Mesendoderm (in vitro differentiated cells): ENCODE results near the gene ZNF281. TPM values are rescaled to one million over a fixed set of nuclear protein-coding genes. Genes with fewer than 3 reads are reported as not detected.

Source experiments
- DNase-seq: peaks from one replicate; pipeline ENCODE4 v3.0.0; 2013
- H2AK5ac ChIP-seq: 2 replicates; pipeline ENCODE4 v1.6.1; 2013; ENCODE audit warnings: low read length, inconsistent platforms
- H2BK120ac ChIP-seq: 2 replicates; pipeline ENCODE4 v1.6.1; 2013; ENCODE audit warnings: low read depth, mild to moderate bottlenecking, low read length, moderate library complexity, mixed read lengths
- H2BK15ac ChIP-seq: replicated peaks from 2 replicates; pipeline ENCODE4 v1.6.1; 2013; ENCODE audit warnings: low read depth, mild to moderate bottlenecking, moderate library complexity
- H2BK5ac ChIP-seq: 2 replicates; pipeline ENCODE4 v1.6.1; 2013; ENCODE audit warnings: low read length, inconsistent platforms
- H3K18ac ChIP-seq: 2 replicates; pipeline ENCODE4 v1.6.1; 2013; ENCODE audit warnings: mild to moderate bottlenecking, low read length, mixed read lengths
- H3K23ac ChIP-seq: one replicate; pipeline ENCODE4 v1.6.1; 2013; ENCODE audit warnings: low read length
- H3K27ac ChIP-seq: 2 replicates; pipeline ENCODE4 v1.5.1; 2013; ENCODE audit warnings: low read depth, mild to moderate bottlenecking, inconsistent platforms, low read length, moderate library complexity
- H3K27me3 ChIP-seq: 2 replicates; pipeline ENCODE4 v1.6.1; 2013; ENCODE audit warnings: low read length, control low read depth, mild to moderate bottlenecking, inconsistent platforms; ENCODE audit not compliant: insufficient read depth, poor library complexity
- H3K36me3 ChIP-seq: 2 replicates; pipeline ENCODE4 v1.6.1; 2013; ENCODE audit warnings: low read length, inconsistent platforms; ENCODE audit not compliant: control insufficient read depth, insufficient read depth
- H3K4ac ChIP-seq: one replicate; pipeline ENCODE4 v1.6.1; 2013; ENCODE audit warnings: low read depth, mild to moderate bottlenecking, low read length, moderate library complexity
- H3K4me1 ChIP-seq: 2 replicates; pipeline ENCODE4 v1.6.1; 2013; ENCODE audit warnings: low read depth, low read length, inconsistent platforms; ENCODE audit not compliant: control insufficient read depth
- H3K4me2 ChIP-seq: 2 replicates; pipeline ENCODE4 v1.6.1; 2013; ENCODE audit warnings: low read length
- H3K4me3 ChIP-seq: 2 replicates; pipeline ENCODE4 v1.5.1; 2013; ENCODE audit warnings: mild to moderate bottlenecking, low read length
- H3K56ac ChIP-seq: one replicate; pipeline ENCODE4 v1.6.1; 2013; ENCODE audit warnings: low read length
- H3K79me1 ChIP-seq: 2 replicates; pipeline ENCODE4 v1.6.1; 2013; ENCODE audit warnings: low read length, inconsistent platforms
- H3K79me2 ChIP-seq: 2 replicates; pipeline ENCODE4 v1.6.1; 2013; ENCODE audit warnings: mild to moderate bottlenecking, low read length; ENCODE audit not compliant: control insufficient read depth, insufficient read depth
- H3K9ac ChIP-seq: 2 replicates; pipeline ENCODE4 v1.6.1; 2013; ENCODE audit warnings: low read length, inconsistent platforms
- H4K5ac ChIP-seq: one replicate; pipeline ENCODE4 v1.6.1; 2013; ENCODE audit warnings: low read length
- H4K8ac ChIP-seq: one replicate; pipeline ENCODE4 v1.6.1; 2013; ENCODE audit warnings: low read depth, mild to moderate bottlenecking, control low read depth, low read length, moderate library complexity
- WGBS: extraction: QIAGEN DNeasy Blood & Tissue Kit; methylation state at CpG from one replicate; pipeline ENCODE4 v1.1.7; 2013; ENCODE audit warnings: low lambda C conversion rate, missing lambda C conversion rate; ENCODE audit not compliant: insufficient coverage; ENCODE audit errors: extremely low coverage; 5-methylcytosine and 5-hydroxymethylcytosine counted together
- polyA plus RNA-seq, 2 experiments: library from polyadenylated mRNA; stranded (reverse); fragments of 200-250 nt; gene quantifications; one replicate each; pipeline ENCODE4 v1.2.3, GENCODE V29; 2013

Gene ZNF281
- 40.8 TPM for polyA plus RNA-seq (2013, experiment 1 of 2)
- polyA plus RNA-seq (2013, experiment 2 of 2) = 40.3 TPM

GRCh38 chr1:200409761-200410565 is at the start of gene ZNF281:
Gene ZNF281 (minus strand): TSS chr1:200410036. CDS start chr1:200409705, 331 bp downstream.
- H3K27me3 ChIP-seq = no peaks in the 10 kb centered on the region
- no CpG with 5 or more reads among the region's 54 CpGs for whole genome bisulfite sequencing

GRCh38 chr1:200458780-200459179 is 48.9 kb upstream of the ZNF281 start:
- no peak overlapping the region for H2AK5ac ChIP-seq
- no peaks in the 10 kb centered on the region for H3K4me1 ChIP-seq
- H3K27me3 ChIP-seq = no peaks in the 10 kb centered on the region
- H4K8ac ChIP-seq = no peak overlapping the region
- H2BK15ac ChIP-seq = no peak overlapping the region
- no peaks in the 10 kb centered on the region for H3K36me3 ChIP-seq
- no peak overlapping the region for H3K4me3 ChIP-seq
- H3K18ac ChIP-seq = no peak overlapping the region
- H3K79me1 ChIP-seq = no peaks in the 10 kb centered on the region
- H3K4me2 ChIP-seq = no peak overlapping the region
- no peak overlapping the region for H3K27ac ChIP-seq
- H3K56ac ChIP-seq = no peak overlapping the region
- H4K5ac ChIP-seq = no peak overlapping the region
- H2BK120ac ChIP-seq = no peak overlapping the region
- WGBS = no CpG with 5 or more reads among the region's 14 CpGs
- H3K4ac ChIP-seq = no peak overlapping the region
- no peak overlapping the region for H2BK5ac ChIP-seq
- no peak overlapping the region for H3K23ac ChIP-seq
- H3K9ac ChIP-seq = no peak overlapping the region
- DNase-seq = no peak
- no peaks in the 10 kb centered on the region for H3K79me2 ChIP-seq

More at GRCh38 chr1:200409761-200410565, at the start of gene ZNF281:
- Histone ChIP-seq H3K9ac (peak within 1 kb of the TSS; percentile 90), H2BK120ac (peak within 1 kb of the TSS; percentile 82), H3K18ac (peak within 1 kb of the TSS; percentile 96), H2BK15ac (no peak within 1 kb of the TSS), H3K23ac (no peak within 1 kb of the TSS), H3K79me2 (peaks cover 48% of the 10 kb centered on the region), H3K56ac (peak within 1 kb of the TSS; percentile 92), H2AK5ac (no peak within 1 kb of the TSS), H3K4me3 (peak within 1 kb of the TSS; percentile 53), H4K8ac (peak within 1 kb of the TSS; percentile 43), H3K36me3 (no peaks in the 10 kb centered on the region), H3K27ac (peak within 1 kb of the TSS; percentile 84), H3K79me1 (peaks cover 7% of the 10 kb centered on the region), H3K4me2 (peak within 1 kb of the TSS; percentile 90), H2BK5ac (peak within 1 kb of the TSS; percentile 62), H3K4me1 (peaks cover 10% of the 10 kb centered on the region), H3K4ac (peak within 1 kb of the TSS; percentile 49), H4K5ac (no peak within 1 kb of the TSS)
- peak; percentile 98 for DNase-seq

GRCh38 chr1:200457810-200458209 is 48.0 kb upstream of the ZNF281 start:
- H3K18ac ChIP-seq = no peak overlapping the region
- no peak overlapping the region for H3K4ac ChIP-seq
- no peak overlapping the region for H2BK120ac ChIP-seq
- no peak overlapping the region for H3K23ac ChIP-seq
- H3K56ac ChIP-seq = no peak overlapping the region
- H2BK15ac ChIP-seq = no peak overlapping the region
- DNase-seq = no peak
- H3K79me2 ChIP-seq = no peaks in the 10 kb centered on the region
- H3K4me3 ChIP-seq = no peak overlapping the region
- H3K27me3 ChIP-seq = no peaks in the 10 kb centered on the region
- no peak overlapping the region for H4K8ac ChIP-seq
- no peak overlapping the region for H4K5ac ChIP-seq
- H3K4me2 ChIP-seq = no peak overlapping the region
- H3K4me1 ChIP-seq = peaks cover 5% of the 10 kb centered on the region
- H2AK5ac ChIP-seq = no peak overlapping the region
- H3K27ac ChIP-seq = no peak overlapping the region
- no peaks in the 10 kb centered on the region for H3K79me1 ChIP-seq
- no peak overlapping the region for H2BK5ac ChIP-seq
- no CpG with 5 or more reads among the region's 6 CpGs for WGBS
- H3K9ac ChIP-seq = no peak overlapping the region
- no peaks in the 10 kb centered on the region for H3K36me3 ChIP-seq

DNA sequence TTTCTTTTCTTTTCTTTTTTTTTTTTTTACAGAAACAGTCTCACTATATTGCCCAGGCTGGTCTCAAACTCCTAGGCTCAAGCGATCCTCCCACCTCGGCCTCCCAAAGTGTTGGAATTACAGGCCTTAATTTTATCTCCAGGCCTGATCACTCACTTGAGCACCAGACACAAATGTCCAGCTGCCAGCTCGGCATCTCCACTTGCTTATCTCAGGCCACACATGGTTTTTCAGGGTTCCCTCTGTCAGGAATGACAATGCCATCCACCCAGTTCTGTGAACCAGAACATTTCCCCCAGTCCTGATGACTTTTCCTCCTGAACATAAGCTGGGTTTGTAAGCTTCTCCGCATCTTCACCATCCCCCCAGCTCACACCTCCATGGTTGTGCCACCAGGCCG is 44.6 kb upstream of the ZNF281 start:
- Histone ChIP-seq H2BK5ac (no peak overlapping the region), H2BK120ac (no peak overlapping the region), H3K36me3 (no peaks in the 10 kb centered on the region), H2AK5ac (no peak overlapping the region), H3K4ac (no peak overlapping the region), H3K27ac (no peak overlapping the region), H4K8ac (no peak overlapping the region), H3K18ac (no peak overlapping the region), H3K9ac (no peak overlapping the region), H3K79me2 (no peaks in the 10 kb centered on the region), H4K5ac (no peak overlapping the region), H3K56ac (no peak overlapping the region), H3K4me3 (no peak overlapping the region), H3K27me3 (no peaks in the 10 kb centered on the region), H3K23ac (no peak overlapping the region), H3K4me1 (peaks cover 6% of the 10 kb centered on the region), H2BK15ac (no peak overlapping the region), H3K79me1 (no peaks in the 10 kb centered on the region), H3K4me2 (no peak overlapping the region)
- DNase-seq = no peak
- no CpG with 5 or more reads among the region's 5 CpGs for WGBS

DNA sequence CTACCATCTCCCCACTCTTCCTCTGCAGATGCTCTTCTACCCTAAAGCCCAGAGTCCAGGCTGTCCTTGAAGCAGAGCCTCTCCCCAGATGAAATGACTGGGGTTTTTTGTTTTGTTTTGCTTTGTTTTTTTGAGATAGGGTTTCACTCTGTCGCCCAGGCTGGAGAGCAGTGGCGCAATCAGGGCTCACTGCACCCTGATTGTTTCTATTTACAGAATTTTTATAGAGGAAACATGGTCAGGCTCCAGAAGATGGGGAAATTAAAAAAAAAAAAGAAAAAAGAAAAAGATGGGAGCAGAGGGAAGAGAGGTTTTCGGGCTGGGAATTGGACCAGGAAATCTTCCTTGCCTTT is 43.7 kb upstream of the ZNF281 start:
- DNase-seq = no peak
- Histone ChIP-seq H3K56ac (no peak overlapping the region), H2BK5ac (no peak overlapping the region), H3K18ac (no peak overlapping the region), H3K4me1 (peaks cover 6% of the 10 kb centered on the region), H2AK5ac (no peak overlapping the region), H3K4ac (no peak overlapping the region), H3K4me3 (no peak overlapping the region), H3K9ac (no peak overlapping the region), H3K36me3 (no peaks in the 10 kb centered on the region), H3K79me2 (no peaks in the 10 kb centered on the region), H3K79me1 (no peaks in the 10 kb centered on the region), H2BK120ac (no peak overlapping the region), H2BK15ac (no peak overlapping the region), H3K4me2 (no peak overlapping the region), H3K27ac (no peak overlapping the region), H3K23ac (no peak overlapping the region), H4K8ac (no peak overlapping the region), H3K27me3 (no peaks in the 10 kb centered on the region), H4K5ac (no peak overlapping the region)
- WGBS = no CpG with 5 or more reads among the region's 3 CpGs
